ENCODE results near the gene DOCK10.

DNA sequence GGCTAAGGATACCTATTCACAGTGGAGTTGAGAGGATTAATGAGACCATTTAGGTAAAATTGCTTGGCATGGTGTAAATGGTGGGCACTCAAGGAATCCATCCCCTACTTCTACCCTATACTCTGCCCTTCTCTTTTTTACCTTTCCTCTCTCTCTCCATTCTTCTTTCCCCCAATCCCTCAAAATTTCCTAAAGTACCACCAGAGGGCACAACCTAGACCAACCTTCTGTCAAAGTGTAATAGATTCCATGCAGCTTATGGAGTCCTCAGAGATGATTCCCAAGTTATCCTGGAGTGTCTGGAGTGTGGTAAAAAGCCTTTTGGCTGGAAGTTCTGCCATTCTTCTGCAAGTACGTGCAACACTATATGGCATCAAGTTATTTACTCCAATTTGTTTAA is 293.1 kb downstream of the DOCK10 start:
- TF ChIP-seq POLR2A (IDR thresholded peaks at IDR 0.05) = no peak
- TF ChIP-seq, protein P1, sequence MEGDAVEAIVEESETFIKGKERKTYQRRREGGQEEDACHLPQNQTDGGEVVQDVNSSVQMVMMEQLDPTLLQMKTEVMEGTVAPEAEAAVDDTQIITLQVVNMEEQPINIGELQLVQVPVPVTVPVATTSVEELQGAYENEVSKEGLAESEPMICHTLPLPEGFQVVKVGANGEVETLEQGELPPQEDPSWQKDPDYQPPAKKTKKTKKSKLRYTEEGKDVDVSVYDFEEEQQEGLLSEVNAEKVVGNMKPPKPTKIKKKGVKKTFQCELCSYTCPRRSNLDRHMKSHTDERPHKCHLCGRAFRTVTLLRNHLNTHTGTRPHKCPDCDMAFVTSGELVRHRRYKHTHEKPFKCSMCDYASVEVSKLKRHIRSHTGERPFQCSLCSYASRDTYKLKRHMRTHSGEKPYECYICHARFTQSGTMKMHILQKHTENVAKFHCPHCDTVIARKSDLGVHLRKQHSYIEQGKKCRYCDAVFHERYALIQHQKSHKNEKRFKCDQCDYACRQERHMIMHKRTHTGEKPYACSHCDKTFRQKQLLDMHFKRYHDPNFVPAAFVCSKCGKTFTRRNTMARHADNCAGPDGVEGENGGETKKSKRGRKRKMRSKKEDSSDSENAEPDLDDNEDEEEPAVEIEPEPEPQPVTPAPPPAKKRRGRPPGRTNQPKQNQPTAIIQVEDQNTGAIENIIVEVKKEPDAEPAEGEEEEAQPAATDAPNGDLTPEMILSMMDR (IDR thresholded peaks at IDR 0.05) = no peak
- no peak for TF ChIP-seq POLR2AphosphoS5 (IDR thresholded peaks at IDR 0.05)

All from suprapubic skin (tissue), 4 donors.